GM23248 (cell line): ENCODE data around the gene TWIST2.

ENCODE experiments used
- EZH2 ChIP-seq: fragments of 200-600 bp; sonication (generic); IDR thresholded peaks from 2 replicates; pipeline ENCODE4 v1.6.1; 2018; ENCODE audit warnings: antibody characterized with exemption, mild to moderate bottlenecking; ENCODE audit not compliant: insufficient read depth, poor library complexity, severe bottlenecking
- EZH2phosphoT487 ChIP-seq: fragments of 200-600 bp; sonication (generic); IDR thresholded peaks from 2 replicates; pipeline ENCODE4 v1.6.1; 2018; ENCODE audit warnings: antibody characterized with exemption, moderate library complexity, mild to moderate bottlenecking, low read depth; ENCODE audit not compliant: insufficient read depth

GRCh38 chr2:238947920-238948710 is 100.2 kb downstream of the TWIST2 start:
- no peak for TF ChIP-seq EZH2
- no peak for TF ChIP-seq EZH2phosphoT487
